H9 (cell line): ENCODE measurements around the gene GIPC2. TPM values are rescaled to one million over a fixed set of nuclear protein-coding genes. Genes with fewer than 3 reads are reported as not detected.

Experiments used
- DNase-seq: peaks from one replicate; pipeline ENCODE4 v3.0.0-alpha.2; 2017
- H2AFZ ChIP-seq: one replicate; pipeline ENCODE4 v1.6.1; 2013; ENCODE audit warnings: mild to moderate bottlenecking, low read length, control low read depth, moderate library complexity
- H2AK5ac ChIP-seq: 2 replicates; pipeline ENCODE4 v1.6.1; 2013; ENCODE audit warnings: low read length, control low read depth, mixed read lengths; ENCODE audit not compliant: insufficient read length
- H2BK120ac ChIP-seq: one replicate; pipeline ENCODE4 v1.6.1; 2013; ENCODE audit warnings: low read depth, mild to moderate bottlenecking, low read length, control low read depth, inconsistent platforms; ENCODE audit not compliant: poor library complexity, severe bottlenecking
- H2BK12ac ChIP-seq: 2 replicates; pipeline ENCODE4 v1.6.1; 2013; ENCODE audit warnings: low read length, control low read depth, mixed read lengths, low read depth; ENCODE audit not compliant: insufficient read length
- H2BK15ac ChIP-seq: 2 replicates; pipeline ENCODE4 v1.6.1; 2013; ENCODE audit warnings: low read depth, low read length, control low read depth
- H2BK20ac ChIP-seq: one replicate; pipeline ENCODE4 v1.6.1; 2013; ENCODE audit warnings: low read depth, mild to moderate bottlenecking, low read length, control low read depth, inconsistent platforms; ENCODE audit not compliant: poor library complexity, severe bottlenecking
- H2BK5ac ChIP-seq: 2 replicates; pipeline ENCODE4 v1.6.1; 2013; ENCODE audit warnings: low read length, control low read depth, mixed read lengths; ENCODE audit not compliant: insufficient read length
- H3K14ac ChIP-seq: 2 replicates; pipeline ENCODE4 v1.6.1; 2013; ENCODE audit warnings: low read length, control low read depth; ENCODE audit not compliant: insufficient read depth
- H3K18ac ChIP-seq: 2 replicates; pipeline ENCODE4 v1.6.1; 2013; ENCODE audit warnings: low read depth, mild to moderate bottlenecking, mixed read lengths, low read length, control low read depth; ENCODE audit not compliant: insufficient read length
- H3K23ac ChIP-seq: 2 replicates; pipeline ENCODE4 v1.6.1; 2013; ENCODE audit warnings: low read length, control low read depth, mixed read lengths, low read depth; ENCODE audit not compliant: insufficient read length
- H3K23me2 ChIP-seq: 2 replicates; pipeline ENCODE4 v1.6.1; 2013; ENCODE audit warnings: low read depth, mild to moderate bottlenecking, mixed read lengths, low read length, control low read depth; ENCODE audit not compliant: insufficient read length, poor library complexity, severe bottlenecking
- H3K27ac ChIP-seq: 2 replicates; pipeline ENCODE4 v1.5.1; 2013; ENCODE audit warnings: low read length, control low read depth, mixed read lengths, low read depth; ENCODE audit not compliant: insufficient read length
- H3K27me3 ChIP-seq: 2 replicates; pipeline ENCODE4 v1.6.1; 2013; ENCODE audit warnings: low read length, control low read depth, inconsistent platforms; ENCODE audit not compliant: insufficient read depth
- H3K4ac ChIP-seq: 2 replicates; pipeline ENCODE4 v1.6.1; 2013; ENCODE audit warnings: low read depth, mild to moderate bottlenecking, control low read depth, inconsistent platforms, low read length, moderate library complexity
- H3K4me1 ChIP-seq: 2 replicates; pipeline ENCODE4 v1.6.1; 2013; ENCODE audit warnings: low read length, control low read depth, inconsistent platforms; ENCODE audit not compliant: insufficient read depth
- H3K4me2 ChIP-seq: 2 replicates; pipeline ENCODE4 v1.6.1; 2013; ENCODE audit warnings: low read length, control low read depth, mixed read lengths; ENCODE audit not compliant: insufficient read length, insufficient read depth
- H3K56ac ChIP-seq: 2 replicates; pipeline ENCODE4 v1.6.1; 2013; ENCODE audit warnings: low read depth, mild to moderate bottlenecking, mixed read lengths, low read length, control low read depth; ENCODE audit not compliant: insufficient read length
- H3K79me1 ChIP-seq: 2 replicates; pipeline ENCODE4 v1.6.1; 2013; ENCODE audit warnings: low read depth, mild to moderate bottlenecking, moderate library complexity, low read length, control low read depth, inconsistent platforms; ENCODE audit not compliant: insufficient read depth, poor library complexity, severe bottlenecking
- H3K79me2 ChIP-seq: 2 replicates; pipeline ENCODE4 v1.6.1; 2013; ENCODE audit warnings: low read length, control low read depth, inconsistent platforms; ENCODE audit not compliant: insufficient read depth
- H3K9ac ChIP-seq: 2 replicates; pipeline ENCODE4 v1.6.1; 2013; ENCODE audit warnings: low read length, control low read depth, mixed read lengths; ENCODE audit not compliant: insufficient read length; ENCODE audit errors: extremely low read depth
- H3K9me3 ChIP-seq: one replicate; pipeline ENCODE4 v1.6.1; 2013; ENCODE audit warnings: low read depth, low read length, inconsistent platforms; ENCODE audit not compliant: control insufficient read depth
- H3T11ph ChIP-seq: one replicate; pipeline ENCODE4 v1.6.1; 2013; ENCODE audit warnings: mild to moderate bottlenecking, low read length, control low read depth, inconsistent platforms
- H4K20me1 ChIP-seq: one replicate; pipeline ENCODE4 v1.6.1; 2013; ENCODE audit not compliant: control insufficient read depth, insufficient read length, insufficient read depth
- H4K5ac ChIP-seq: 2 replicates; pipeline ENCODE4 v1.6.1; 2013; ENCODE audit warnings: low read depth, mild to moderate bottlenecking, mixed read lengths, low read length, control low read depth; ENCODE audit not compliant: insufficient read length
- H4K8ac ChIP-seq: replicated peaks from 2 replicates; pipeline ENCODE4 v1.6.1; 2013; ENCODE audit warnings: low read length, control low read depth, mixed read lengths, low read depth; ENCODE audit not compliant: insufficient read length
- H4K91ac ChIP-seq: 2 replicates; pipeline ENCODE4 v1.6.1; 2013; ENCODE audit warnings: low read depth, mild to moderate bottlenecking, moderate library complexity, mixed read lengths, low read length, control low read depth; ENCODE audit not compliant: insufficient read length
- H3K27ac Mint-ChIP-seq, 3 experiments: 2 replicates in 2 of 3; 3 replicates in 1 of 3; pipeline ENCODE4 v1.8.0; 2020 to 2021; ENCODE audit warnings: mixed read lengths in 3 of 3, mild to moderate bottlenecking in 1 of 3, moderate library complexity in 1 of 3
- H3K27me3 Mint-ChIP-seq: 2 replicates; pipeline ENCODE4 v1.8.0; 2021; ENCODE audit warnings: low read depth, mild to moderate bottlenecking, moderate library complexity, mixed read lengths
- H3K36me3 Mint-ChIP-seq, 3 experiments: 2 replicates in 2 of 3; 3 replicates in 1 of 3; pipeline ENCODE4 v1.8.0; 2020 to 2021; ENCODE audit warnings: low read depth in 3 of 3, mixed read lengths in 3 of 3; ENCODE audit not compliant: insufficient read depth in 1 of 3
- H3K4me1 Mint-ChIP-seq, 2 experiments: 2 replicates each; pipeline ENCODE4 v1.8.0; 2020; ENCODE audit warnings: mixed read lengths in 2 of 2
- H3K4me3 Mint-ChIP-seq, 2 experiments: 2 replicates in 1 of 2; 3 replicates in 1 of 2; pipeline ENCODE4 v1.8.0; 2020 to 2021; ENCODE audit warnings: mild to moderate bottlenecking in 2 of 2, mixed read lengths in 2 of 2, moderate library complexity in 1 of 2
- H3K9me3 Mint-ChIP-seq, 2 experiments: 2 replicates in 1 of 2; 3 replicates in 1 of 2; pipeline ENCODE4 v1.8.0; 2020; ENCODE audit warnings: mild to moderate bottlenecking in 2 of 2, mixed read lengths in 2 of 2, moderate library complexity in 1 of 2
- CTCF ChIP-seq: fragments of 200-600 bp; sonication (generic); conservative IDR thresholded peaks from 3 replicates; pipeline ENCODE4 v1.8.0; 2021; ENCODE audit warnings: antibody characterized with exemption, mild to moderate bottlenecking
- total RNA-seq: library from RNA; stranded (reverse); gene quantifications from 2 replicates; pipeline ENCODE4 v1.2.1, GENCODE V29; 2021

Gene GIPC2
- total RNA-seq, 1 experiment from 2014 or later: 0.85 TPM

- no peak overlapping the region for H2AFZ ChIP-seq
- no peaks in the 10 kb centered on the region for H3K23me2 ChIP-seq
- no peak overlapping the region for H2BK120ac ChIP-seq
- no peaks in the 10 kb centered on the region; the same call in 1 of the 2 replicates for H3K4me1 ChIP-seq
- Mint-ChIP-seq H3K9me3 (no peaks in the 10 kb centered on the region), H3K4me1 (peaks cover 2 to 3% of the 10 kb centered on the region in 2 experiments; a peak in 2 of 4 replicates), H3K4me3 (no peak overlapping the region), H3K27ac (no peak overlapping the region), H3K36me3 (no peaks in the 10 kb centered on the region), H3K27me3 (no peaks in the 10 kb centered on the region)
- no peaks in the 10 kb centered on the region for H3K27me3 ChIP-seq
- TF ChIP-seq CTCF: no peak
- no peak overlapping the region for H3K27ac ChIP-seq
- no peak overlapping the region for H3K18ac ChIP-seq
- no peak overlapping the region for H3K14ac ChIP-seq
- no peaks in the 10 kb centered on the region for H3K79me1 ChIP-seq
- H2BK12ac ChIP-seq: no peak overlapping the region
- no peak overlapping the region for H4K91ac ChIP-seq
- no peak overlapping the region for H3K9ac ChIP-seq
- H3K4me2 ChIP-seq: no peak overlapping the region
- no peak overlapping the region for H2BK20ac ChIP-seq
- no peak for DNase-seq
- no peaks in the 10 kb centered on the region for H3K79me2 ChIP-seq
- H3K4ac ChIP-seq: no peak overlapping the region
- H3K23ac ChIP-seq: no peak overlapping the region
- no peak overlapping the region for H3K56ac ChIP-seq
- no peak overlapping the region for H3T11ph ChIP-seq
- no peak overlapping the region for H4K8ac ChIP-seq
- H4K20me1 ChIP-seq: no peaks in the 10 kb centered on the region
- no peak overlapping the region for H4K5ac ChIP-seq
- H2AK5ac ChIP-seq: no peak overlapping the region
- H2BK15ac ChIP-seq: no peak overlapping the region
- H2BK5ac ChIP-seq: no peak overlapping the region
- no peaks in the 10 kb centered on the region for H3K9me3 ChIP-seq
Observed at GRCh38 chr1:78096017-78096416, 50.3 kb downstream of the GIPC2 start.
